SK-N-SH (cell line): ENCODE results near the gene RIC8B.

Experiments used
- CHD2 ChIP-seq: fragments of 150-350 bp; IDR thresholded peaks from 2 replicates; pipeline ENCODE4 v1.6.1; 2018; ENCODE audit warnings: low read length; ENCODE audit not compliant: partially characterized antibody
- CTCF ChIP-seq: fragments of 200-600 bp; sonication (generic); IDR thresholded peaks from 2 replicates; pipeline ENCODE4 v1.6.1; 2017; ENCODE audit warnings: antibody characterized with exemption, mild to moderate bottlenecking, moderate library complexity
- PBX3 ChIP-seq: IDR thresholded peaks from 2 replicates; pipeline ENCODE4; 2012
- POLR2AphosphoS5 ChIP-seq: IDR thresholded peaks from 2 replicates; pipeline ENCODE4 v1.6.1; 2012; ENCODE audit warnings: low read depth, low read length
- RCOR1 ChIP-seq: fragments of 150-350 bp; IDR thresholded peaks from 2 replicates; pipeline ENCODE4 v1.6.1; 2017; ENCODE audit warnings: antibody characterized with exemption, low read length
- YY1 ChIP-seq: IDR thresholded peaks from 2 replicates; pipeline ENCODE4 v1.4.0; 2012; ENCODE audit warnings: low read depth, mild to moderate bottlenecking

- no peak for TF ChIP-seq RCOR1
- TF ChIP-seq CTCF, result no peak
- no peak for TF ChIP-seq YY1
- no peak for TF ChIP-seq POLR2AphosphoS5
- TF ChIP-seq CHD2, result no peak
- no peak for TF ChIP-seq PBX3
These were observed 30.2 kb downstream of the RIC8B start for GRCh38 chr12:106804668-106805067.
